Effector CD4-positive, alpha-beta T cell (primary cell): ENCODE measurements around the gene TRPV2.
"Not testable (repeated sequence)": the region's sequence is repeated elsewhere in the genome, so short reads cannot be mapped to it uniquely, and the experiment has no call there.

ENCODE experiments used
- DNase-seq: peaks from one replicate; pipeline ENCODE4 v3.0.0-alpha.2; 2020
- total RNA-seq: gene quantifications from one replicate; lab custom pipeline; 2026; lab: John Stamatoyannopoulos, UW

Gene TRPV2, protein sequence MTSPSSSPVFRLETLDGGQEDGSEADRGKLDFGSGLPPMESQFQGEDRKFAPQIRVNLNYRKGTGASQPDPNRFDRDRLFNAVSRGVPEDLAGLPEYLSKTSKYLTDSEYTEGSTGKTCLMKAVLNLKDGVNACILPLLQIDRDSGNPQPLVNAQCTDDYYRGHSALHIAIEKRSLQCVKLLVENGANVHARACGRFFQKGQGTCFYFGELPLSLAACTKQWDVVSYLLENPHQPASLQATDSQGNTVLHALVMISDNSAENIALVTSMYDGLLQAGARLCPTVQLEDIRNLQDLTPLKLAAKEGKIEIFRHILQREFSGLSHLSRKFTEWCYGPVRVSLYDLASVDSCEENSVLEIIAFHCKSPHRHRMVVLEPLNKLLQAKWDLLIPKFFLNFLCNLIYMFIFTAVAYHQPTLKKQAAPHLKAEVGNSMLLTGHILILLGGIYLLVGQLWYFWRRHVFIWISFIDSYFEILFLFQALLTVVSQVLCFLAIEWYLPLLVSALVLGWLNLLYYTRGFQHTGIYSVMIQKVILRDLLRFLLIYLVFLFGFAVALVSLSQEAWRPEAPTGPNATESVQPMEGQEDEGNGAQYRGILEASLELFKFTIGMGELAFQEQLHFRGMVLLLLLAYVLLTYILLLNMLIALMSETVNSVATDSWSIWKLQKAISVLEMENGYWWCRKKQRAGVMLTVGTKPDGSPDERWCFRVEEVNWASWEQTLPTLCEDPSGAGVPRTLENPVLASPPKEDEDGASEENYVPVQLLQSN
- total RNA-seq = 58.0 reads per million, percentile 71 among the genes with 10 or more reads in this experiment

DNA sequence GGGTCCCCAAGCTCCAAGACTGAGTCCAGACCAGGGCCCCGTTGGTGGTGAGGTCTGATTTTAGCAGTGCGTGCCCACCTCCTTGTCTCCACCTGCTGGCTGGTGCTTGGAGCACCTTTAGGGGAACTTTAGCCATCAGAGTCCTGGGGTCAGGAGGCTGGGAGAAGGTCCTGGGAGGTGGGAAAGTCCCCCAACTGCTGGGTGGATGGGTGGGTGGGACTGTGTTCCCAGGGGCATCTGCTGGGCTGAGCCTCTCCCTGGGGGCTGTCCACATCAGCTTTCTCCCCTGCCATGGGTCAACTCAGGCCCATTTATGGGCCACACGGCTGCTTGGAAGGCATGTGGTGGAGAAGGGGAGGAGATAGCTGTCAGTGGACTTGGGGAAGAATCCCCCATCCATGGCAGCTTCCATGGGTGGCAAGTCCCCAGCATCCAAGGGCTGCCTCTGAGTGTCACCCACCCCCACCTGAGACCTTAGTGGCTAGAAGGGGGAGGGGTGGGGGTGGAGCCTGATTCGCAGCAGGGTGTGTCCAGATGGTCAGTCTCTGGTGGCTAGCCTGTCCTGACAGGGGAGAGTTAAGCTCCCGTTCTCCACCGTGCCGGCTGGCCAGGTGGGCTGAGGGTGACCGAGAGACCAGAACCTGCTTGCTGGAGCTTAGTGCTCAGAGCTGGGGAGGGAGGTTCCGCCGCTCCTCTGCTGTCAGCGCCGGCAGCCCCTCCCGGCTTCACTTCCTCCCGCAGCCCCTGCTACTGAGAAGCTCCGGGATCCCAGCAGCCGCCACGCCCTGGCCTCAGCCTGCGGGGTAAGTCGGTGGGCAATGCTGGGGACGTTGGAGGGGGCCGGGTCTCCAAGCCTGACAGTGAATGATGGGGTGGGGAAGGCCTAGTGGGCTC is at the start of gene TRPV2:
Gene TRPV2, plus strand, starts transcription at position 541 of the 894 bp plus-strand sequence. CDS start 2,098 bp downstream, outside the sequence.
- DNase-seq = peak; percentile 31

DNA sequence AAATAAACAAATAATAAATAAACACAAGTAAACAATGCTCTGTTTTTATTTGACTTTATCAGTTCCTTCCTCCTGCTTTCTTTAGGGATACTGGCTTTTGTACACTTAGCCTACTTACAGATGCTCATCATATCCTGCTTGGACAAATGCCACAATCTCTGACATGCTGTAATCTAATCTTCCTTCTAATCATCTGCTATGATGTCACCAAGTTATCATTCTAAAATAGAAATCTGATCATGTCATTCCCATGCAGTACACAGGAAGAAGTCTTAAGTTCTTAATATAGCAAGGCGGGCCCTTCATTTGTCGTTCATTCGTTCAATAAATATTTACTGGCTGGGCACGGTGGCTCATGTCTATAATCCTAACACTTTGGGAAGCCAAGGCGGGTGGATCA is 43.6 kb upstream of the TRPV2 start:
- no peak for DNase-seq

DNA sequence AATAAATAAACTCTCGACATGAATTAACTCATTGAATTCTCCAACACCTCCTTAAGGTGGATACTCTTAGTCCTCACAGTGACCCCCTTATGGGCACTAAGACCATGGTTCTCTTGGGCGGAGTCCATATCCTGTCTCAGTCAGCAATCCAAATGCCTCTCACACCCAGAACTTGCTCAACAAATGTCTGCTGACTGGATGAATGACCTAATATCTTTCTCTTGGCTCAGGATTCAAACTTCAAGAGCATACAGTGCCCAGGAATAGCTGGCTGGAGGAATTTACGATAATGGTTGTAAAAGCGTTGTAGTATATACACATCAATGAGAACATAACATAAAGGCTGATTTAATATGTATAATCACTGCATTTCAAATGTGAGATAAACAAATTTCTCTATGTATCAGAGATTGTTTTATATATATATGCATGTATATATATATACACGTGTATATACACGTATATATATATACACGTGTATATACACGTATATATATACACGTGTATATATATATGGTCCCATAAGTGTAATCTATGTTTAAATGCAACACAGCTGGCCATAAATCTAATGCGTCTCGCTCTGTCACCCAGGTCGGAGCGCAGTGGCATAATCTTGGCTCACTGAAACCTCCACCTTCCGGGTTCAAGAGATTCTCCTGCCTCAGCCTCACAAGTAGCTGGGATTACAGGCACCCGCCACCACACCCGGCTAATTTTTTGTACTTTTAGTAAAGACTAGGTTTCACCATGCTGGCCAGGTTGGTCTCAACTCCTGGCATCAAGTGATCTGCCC is 41.0 kb upstream of the TRPV2 start:
- DNase-seq = no peak

DNA sequence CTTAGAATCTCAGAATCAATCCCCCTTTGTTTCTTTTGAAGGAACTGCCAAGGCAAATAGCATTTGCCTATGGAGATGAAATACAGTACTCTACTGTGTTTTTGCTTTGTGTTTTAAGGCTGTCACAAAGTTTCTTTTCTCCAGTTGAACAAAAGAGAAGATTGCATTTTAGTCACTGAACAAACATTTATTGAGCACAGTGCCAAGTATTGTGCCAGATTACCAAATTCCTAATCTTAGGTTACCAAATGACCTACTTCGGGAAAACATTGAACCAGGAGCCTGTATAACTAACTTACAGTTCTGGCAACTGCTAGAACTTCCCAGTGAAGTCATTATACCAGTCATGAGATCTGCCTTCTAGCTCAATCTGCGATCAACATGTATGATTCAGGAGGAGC is 37.4 kb upstream of the TRPV2 start:
- DNase-seq = no peak

DNA sequence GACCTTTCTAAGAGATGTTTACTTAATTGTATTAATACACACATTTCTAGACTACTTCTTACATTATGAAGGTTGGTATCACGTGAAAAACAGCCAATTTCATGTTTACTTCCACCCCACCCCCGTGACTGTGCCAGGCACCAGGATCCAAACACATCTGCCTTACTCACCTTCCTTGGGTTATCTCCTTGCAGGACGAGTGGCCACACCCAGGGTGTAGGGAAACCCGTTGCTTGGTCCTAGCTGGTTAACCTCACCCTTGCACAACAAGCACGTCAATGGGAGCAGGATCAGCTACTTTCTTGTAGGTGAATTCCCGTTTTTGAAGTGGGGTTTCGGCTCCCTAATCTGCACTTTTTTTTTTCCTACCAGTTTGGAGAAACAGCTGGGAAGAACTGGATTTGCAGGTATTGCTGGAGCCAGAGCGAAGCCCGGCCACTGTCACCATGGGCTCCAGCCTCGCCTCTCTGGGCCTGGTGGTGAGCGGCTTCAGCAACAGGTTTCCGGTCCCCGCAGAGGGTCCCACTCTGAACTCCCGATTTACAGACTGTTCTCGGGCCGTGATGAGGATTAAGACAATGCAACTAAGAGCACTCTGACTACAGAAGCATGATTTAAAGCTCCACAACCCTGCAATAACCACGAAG is 36.6 kb upstream of the TRPV2 start:
- DNase-seq = no peak

DNA sequence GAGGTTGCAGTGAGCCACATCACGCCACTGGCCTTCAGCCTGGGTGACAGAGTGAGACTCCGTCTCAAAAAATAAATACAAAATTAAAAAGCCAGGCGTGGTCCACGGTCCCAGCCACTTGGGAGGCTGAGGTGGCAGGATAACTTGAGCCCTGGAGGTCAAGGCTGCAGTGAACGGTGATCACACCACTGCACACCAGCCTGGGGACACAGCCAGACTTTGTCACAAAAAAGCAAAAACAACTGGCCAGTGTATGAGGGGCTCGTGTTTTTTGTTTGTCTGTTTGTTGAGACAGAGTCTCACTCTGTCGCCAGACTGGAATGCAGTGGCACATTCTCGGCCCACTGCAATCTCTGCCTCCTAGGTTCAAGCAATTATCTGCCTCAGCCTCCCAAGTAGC is 35.7 kb upstream of the TRPV2 start:
- no peak for DNase-seq

DNA sequence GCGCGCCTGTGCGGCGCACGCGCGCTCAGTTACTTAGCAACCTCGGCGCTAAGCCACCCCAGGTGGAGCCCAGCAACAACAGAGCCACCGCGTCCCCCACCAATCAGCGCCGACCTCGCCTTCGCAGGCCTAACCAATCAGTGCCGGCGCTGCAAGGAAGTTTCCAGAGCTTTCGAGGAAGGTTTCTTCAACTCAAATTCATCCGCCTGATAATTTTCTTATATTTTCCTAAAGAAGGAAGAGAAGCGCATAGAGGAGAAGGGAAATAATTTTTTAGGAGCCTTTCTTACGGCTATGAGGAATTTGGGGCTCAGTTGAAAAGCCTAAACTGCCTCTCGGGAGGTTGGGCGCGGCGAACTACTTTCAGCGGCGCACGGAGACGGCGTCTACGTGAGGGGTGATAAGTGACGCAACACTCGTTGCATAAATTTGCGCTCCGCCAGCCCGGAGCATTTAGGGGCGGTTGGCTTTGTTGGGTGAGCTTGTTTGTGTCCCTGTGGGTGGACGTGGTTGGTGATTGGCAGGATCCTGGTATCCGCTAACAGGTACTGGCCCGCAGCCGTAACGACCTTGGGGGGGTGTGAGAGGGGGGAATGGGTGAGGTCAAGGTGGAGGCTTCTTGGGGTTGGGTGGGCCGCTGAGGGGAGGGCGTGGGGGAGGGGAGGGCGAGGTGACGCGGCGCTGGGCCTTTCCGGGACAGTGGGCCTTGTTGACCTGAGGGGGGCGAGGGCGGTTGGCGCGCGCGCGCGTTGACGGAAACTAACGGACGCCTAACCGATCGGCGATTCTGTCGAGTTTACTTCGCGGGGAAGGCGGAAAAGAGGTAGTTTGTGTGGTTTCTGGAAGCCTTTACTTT is 34.5 kb upstream of the TRPV2 start, which contains the start of gene UBB:
Gene UBB, plus strand, starts transcription at position 452 of the 856 bp plus-strand sequence. CDS start 817 bp downstream, outside the sequence.
- peak; percentile 92 for DNase-seq

DNA sequence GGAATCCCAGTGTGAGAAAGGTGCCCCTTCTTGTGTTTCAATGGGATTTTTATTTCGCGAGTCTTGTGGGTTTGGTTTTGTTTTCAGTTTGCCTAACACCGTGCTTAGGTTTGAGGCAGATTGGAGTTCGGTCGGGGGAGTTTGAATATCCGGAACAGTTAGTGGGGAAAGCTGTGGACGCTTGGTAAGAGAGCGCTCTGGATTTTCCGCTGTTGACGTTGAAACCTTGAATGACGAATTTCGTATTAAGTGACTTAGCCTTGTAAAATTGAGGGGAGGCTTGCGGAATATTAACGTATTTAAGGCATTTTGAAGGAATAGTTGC is 33.9 kb upstream of the TRPV2 start:
- no peak for DNase-seq

DNA sequence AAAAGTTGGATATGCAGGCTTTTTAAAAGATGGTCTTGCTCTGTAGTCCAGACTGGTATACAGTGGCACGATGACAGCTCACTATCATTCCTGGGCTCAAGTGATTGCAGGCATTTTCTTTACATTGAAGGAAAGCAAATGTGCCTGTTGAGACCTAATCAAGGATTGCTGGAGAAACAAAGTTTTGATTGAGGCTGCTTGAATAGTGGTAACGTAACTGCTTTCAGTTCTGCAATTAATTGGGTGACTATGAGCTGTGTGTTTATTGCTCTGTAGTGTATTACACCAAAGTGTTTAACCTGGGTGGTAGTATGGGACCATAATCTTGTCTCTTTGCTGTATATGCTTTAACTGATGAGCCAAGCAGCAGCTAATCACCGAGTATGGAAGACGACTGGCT is 32.2 kb upstream of the TRPV2 start:
- DNase-seq = no peak

DNA sequence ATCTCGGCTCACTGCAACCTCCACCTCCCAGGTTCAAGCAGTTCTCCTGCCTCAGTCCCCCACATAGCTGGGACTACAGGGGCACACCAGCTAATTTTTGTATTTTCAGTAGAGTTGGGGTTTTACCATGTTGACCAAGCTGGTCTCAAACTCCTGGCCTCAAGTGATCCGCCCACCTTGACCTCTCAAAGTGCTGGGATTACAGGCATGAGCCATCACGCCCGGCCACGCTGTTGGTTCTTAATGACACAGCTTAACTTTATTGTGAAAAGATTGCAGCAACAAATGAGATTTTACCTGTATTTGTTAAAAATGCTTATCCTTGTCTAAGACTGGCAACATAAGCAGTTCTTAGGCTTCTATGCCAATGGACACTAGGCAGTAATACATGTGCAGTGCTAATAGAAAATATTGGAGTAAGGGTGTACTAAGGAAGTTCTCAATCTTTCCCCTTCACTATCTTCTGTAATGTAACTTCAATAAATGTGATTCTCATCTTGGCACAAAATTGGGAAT is 31.5 kb upstream of the TRPV2 start:
- DNase-seq = no peak

DNA sequence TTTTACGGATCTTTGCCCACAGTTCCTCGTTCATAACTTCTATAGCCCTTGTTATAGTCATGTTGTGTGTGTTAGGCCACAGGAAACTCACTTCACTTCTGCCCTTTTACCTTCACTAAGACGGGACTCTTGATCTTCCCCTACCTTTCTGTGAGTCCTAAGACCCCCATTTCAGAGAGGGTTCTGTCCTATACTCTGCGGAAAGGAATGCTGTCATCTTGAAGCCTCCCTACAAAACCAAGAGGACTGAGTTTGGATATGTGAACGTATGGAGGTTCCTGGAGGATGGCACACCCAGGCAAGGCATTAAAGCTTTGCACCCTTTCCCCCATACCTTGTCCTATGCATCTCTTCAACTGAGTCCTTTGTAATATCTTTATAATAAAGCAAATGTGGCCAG is 30.8 kb upstream of the TRPV2 start:
- no peak for DNase-seq

DNA sequence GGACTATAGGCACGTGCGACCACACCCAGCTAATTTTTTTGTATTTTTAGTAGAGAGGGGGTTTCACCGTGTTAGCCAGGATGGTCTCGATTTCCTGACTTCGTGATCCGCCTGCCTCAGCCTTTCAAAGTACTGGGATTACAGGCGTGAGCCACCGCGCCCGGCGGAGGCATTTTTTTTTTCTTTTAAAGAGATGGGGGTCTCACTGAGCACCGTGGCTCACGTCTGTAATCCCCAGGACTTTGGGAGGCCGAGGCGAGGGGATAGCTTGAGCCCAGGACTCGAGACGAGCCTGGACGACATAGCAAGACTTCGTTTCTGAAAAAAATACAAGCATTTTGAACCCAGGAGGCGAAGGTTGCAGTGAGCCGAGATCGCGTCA is 29.3 kb upstream of the TRPV2 start:
- not testable (repeated sequence) for DNase-seq

DNA sequence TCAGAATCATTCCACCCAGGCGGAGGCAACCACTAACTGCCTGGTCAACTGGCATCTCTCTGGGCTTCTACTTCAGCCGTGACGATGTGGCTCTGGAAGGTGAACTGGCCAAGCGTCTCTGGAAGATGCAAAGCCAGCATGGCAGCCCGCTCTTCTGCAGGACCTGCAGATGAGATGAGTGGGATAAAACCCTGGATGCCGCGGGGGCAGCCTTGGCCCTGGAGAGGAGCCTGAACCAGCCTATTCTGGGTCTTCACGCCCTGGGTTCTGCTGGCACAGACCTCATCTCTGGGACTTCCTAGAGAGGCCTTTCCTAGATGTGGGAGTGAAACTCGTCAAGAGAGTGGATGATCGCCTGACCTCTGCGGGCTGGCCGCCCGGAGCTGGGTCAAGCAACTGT is 23.9 kb upstream of the TRPV2 start:
- no peak for DNase-seq

DNA sequence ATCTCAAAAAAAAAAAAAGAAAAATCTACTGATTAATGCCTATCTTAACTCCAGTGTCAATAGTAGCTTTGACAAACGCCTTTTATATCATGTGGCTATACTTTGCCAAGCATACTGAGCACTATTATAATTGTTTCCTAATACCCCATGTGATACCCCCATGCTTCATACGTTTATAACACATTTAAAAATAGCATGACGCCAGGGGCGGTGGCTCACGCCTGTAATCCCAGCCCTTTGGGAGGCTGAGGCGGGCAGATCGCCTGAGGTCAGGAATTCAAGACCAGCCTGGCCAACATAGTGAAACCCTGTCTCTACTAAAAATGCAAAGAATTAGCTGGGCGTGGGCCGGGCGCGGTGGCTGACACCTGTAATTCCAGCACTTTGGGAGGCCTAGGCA is 22.9 kb upstream of the TRPV2 start:
- not testable (repeated sequence) for DNase-seq

DNA sequence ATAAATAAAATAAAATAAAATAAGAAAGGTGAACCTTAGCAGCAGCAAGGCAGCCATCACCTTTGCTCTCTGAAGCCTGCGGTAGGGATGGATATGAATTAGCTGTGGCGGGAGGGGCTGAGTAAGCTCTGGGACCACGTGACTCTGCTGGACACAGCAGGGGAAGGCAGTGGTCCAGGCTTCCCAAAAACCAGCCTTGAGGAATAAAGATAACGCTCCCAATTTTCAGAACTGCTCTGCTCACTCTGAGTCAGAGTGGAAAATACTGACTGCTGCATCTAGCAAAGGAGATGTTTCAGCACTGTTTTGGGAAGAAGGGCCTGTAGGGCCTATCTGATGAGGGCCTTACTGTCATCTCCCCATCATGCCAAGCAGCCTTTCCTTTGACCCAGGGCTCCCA is 19.5 kb upstream of the TRPV2 start:
- not testable (repeated sequence) for DNase-seq

DNA sequence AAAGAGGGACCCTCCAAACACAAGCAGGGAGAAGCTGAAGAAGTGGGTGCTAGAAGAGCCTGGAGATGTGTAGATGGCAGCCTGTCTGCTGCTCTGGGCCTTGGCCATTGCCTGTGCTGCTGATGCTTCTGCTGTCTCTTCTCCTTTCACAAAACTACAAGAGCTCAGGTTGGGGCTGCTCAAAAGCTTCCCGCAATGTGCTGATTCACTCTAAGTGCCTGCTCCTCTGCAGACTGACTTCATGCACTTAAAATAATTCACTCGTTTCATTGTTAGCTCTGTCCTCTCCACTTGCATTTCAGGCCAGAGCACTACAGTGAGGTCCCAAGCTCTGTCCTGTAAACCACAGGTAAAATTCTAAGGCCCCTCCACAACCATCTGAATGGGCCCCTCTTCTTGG is 18.7 kb upstream of the TRPV2 start:
- DNase-seq = not testable (repeated sequence)

DNA sequence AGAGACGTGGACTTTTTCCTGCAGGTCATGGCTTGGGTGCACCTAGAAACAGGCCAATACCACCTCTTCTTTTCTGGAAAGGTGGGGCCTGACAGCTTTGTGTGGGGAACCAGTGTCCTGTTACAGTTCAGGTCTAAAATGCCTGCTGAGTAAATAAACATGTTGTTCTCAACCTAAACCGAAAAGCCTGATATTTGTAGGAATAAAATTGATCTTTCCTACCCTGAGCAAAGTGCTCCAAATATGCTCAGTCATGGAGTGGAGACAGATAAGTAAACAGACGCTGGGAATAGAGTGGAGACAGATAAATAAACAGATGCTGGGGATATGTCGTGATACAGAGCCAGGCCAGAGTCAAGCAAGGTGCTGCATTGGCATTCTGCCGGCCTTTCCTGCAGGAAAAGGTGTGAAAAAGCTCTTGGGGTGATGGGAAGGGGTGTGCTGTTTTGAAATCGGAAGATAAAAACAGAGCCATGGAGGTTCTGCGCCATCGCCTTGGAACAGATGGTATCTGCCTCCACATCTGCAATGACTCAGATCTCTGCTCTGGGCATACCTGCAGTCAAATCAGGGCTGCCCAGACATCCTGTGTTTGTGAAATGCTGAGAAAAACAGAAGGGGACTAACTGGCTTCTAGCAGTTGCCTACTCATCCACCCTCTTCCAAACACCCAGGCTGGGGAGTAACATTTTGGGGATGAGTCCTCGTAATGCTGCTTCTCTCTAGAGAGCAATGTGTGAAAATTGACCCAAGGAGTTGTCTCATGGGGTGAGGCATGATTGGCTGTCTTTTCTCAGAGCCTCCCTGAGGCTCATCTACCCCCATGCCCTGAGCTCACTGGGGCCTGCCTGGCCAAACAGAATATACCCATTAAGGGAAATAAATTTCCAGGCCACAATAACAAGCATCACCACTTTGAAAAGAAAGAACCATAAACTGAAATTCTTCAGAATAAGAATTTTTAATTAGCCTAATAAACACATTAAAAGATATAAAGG is 16.8 kb upstream of the TRPV2 start:
- no peak for DNase-seq

DNA sequence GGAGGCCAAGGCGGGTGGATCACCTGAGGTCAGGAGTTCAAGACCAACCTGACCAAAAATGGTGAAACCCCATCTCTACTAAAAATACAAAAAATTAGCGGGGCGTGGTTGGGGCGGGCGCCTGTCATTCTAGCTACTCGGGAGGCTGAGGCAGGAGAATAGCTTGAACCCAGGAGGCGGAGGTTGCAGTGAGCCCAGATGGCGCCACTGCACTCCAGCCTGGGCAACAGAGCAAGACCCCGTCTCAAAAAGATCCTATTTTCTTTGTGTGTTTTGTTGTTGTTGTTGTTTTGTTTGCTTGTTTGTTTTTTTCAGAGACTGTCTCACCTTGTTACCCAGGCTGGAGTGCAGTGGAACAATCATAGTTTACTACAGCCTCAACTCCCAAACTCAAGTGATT is 11.5 kb upstream of the TRPV2 start:
- DNase-seq = not testable (repeated sequence)
